Adipocyte (in vitro differentiated cells): ENCODE measurements around the gene ZCCHC24.

Source experiments
- DNase-seq: peaks from one replicate; pipeline ENCODE4 v3.0.0-alpha.2; 2015; ENCODE audit warnings: low read depth
- H3K27me3 ChIP-seq: replicated peaks from 2 replicates; pipeline ENCODE4 v1.7.0; 2013; ENCODE audit warnings: mild to moderate bottlenecking, low read length, moderate library complexity; ENCODE audit not compliant: control insufficient read depth, insufficient read depth
- H3K36me3 ChIP-seq: 2 replicates; pipeline ENCODE4 v1.7.0; 2013; ENCODE audit warnings: low read length, mild to moderate bottlenecking, moderate library complexity; ENCODE audit not compliant: control insufficient read depth, insufficient read depth, severe bottlenecking
- H3K4me1 ChIP-seq: 2 replicates; pipeline ENCODE4 v1.7.0; 2013; ENCODE audit warnings: mild to moderate bottlenecking, low read length, moderate library complexity; ENCODE audit not compliant: control insufficient read depth, insufficient read depth
- H3K4me3 ChIP-seq: 2 replicates; pipeline ENCODE4 v1.7.0; 2013; ENCODE audit warnings: mild to moderate bottlenecking, low read length, moderate library complexity
- H3K9ac ChIP-seq: 2 replicates; pipeline ENCODE4 v1.7.0; 2013; ENCODE audit warnings: mild to moderate bottlenecking, low read length, moderate library complexity
- H3K9me3 ChIP-seq: 2 replicates; pipeline ENCODE4 v1.7.0; 2013; ENCODE audit warnings: mild to moderate bottlenecking, low read length, moderate library complexity; ENCODE audit not compliant: control insufficient read depth

Gene ZCCHC24

DNA sequence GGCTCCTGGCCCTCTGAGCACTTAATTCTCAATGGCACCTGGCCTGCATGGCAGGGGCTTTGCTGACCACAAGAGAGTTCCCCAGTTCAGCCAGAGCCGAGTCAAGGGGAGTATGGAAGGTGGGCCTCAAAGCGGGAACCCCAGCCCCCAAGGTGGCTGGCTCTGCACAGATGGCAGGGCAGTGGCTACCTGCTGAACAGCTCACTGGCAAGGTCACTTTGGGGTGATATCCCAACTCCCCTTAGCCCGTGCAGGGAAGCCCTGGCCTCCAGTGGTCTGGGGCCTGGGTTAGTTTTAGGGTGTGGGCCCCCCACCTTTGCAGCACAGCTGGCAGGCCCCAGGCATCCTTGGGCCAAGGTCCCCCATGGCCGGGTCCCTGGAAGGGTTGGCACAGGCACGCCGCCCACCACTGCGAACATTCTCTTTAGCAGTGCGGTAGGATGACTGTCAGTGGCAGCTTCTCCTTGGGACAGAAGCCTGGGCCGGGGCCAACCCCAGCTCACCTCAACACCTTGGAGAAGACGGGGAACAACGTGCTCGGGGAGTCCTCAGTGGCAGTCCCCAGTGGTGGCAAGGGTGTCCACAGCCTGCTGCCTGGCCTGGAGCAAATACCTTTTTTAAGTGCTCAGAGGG is 61.3 kb downstream of the ZCCHC24 start:
- no peaks in the 10 kb centered on the region for H3K9me3 ChIP-seq
- DNase-seq = no peak

DNA sequence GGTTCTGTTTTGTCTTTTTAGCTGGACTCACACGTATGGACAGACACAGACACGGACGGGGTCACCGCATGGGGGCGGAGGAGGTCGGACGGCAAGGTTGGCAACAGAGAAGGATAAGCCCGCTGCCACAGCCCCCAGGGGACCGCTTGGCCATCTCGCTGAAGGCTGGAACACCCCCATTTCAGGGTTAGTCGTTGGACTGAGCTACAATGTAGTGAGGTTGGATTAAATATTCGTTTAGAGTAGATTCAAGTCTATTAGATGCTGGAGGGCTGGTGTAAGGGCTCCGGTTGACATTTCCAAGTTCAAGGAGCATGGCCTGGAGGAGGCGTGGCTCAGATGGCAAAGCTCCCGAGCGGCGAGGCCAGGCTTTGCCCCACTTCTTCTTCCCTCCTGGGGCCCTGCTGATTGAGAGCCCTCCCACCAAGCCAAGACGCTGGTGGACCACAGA is 62.9 kb downstream of the ZCCHC24 start:
- DNase-seq = no peak
- H3K9me3 ChIP-seq = no peaks in the 10 kb centered on the region
- peak overlapping the region; percentile 36 for H3K4me3 ChIP-seq
- H3K27me3 ChIP-seq = no peaks in the 10 kb centered on the region
- peaks cover 33% of the 10 kb centered on the region for H3K36me3 ChIP-seq
- H3K4me1 ChIP-seq = peaks cover 48% of the 10 kb centered on the region
- peak overlapping the region; percentile 66 for H3K9ac ChIP-seq

More for the DNA sequence above, 61.3 kb downstream of the ZCCHC24 start:
- H3K4me3 ChIP-seq = no peak overlapping the region
- peaks cover 48% of the 10 kb centered on the region for H3K4me1 ChIP-seq
- H3K36me3 ChIP-seq = peaks cover 49% of the 10 kb centered on the region
- no peaks in the 10 kb centered on the region for H3K27me3 ChIP-seq
- H3K9ac ChIP-seq = no peak overlapping the region

DNA sequence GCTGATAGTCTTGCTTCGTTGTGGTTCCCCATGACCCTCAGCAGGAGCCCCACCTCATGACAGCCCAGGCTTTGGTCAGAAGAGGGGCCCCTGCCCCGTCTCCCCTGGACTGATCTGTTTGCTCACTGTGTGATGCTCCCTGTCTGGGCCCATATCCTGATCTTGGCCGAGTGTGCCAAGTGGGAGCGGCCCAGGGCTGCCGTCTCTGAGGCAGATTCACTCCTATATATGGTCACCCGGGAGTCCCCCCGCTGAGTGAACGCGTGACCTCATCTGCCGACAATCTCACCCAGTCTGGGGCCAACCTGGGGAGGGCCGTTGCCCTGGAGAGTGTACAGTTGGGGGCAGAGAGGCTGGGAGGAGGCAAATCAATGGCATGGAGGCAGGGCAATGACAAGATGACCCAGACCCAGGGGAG is 63.6 kb downstream of the ZCCHC24 start:
- Histone ChIP-seq H3K9me3 (no peaks in the 10 kb centered on the region), H3K36me3 (peaks cover 27% of the 10 kb centered on the region), H3K4me3 (peak overlapping the region; percentile 36), H3K27me3 (no peaks in the 10 kb centered on the region), H3K4me1 (peaks cover 43% of the 10 kb centered on the region), H3K9ac (peak overlapping the region; percentile 71)
- peak; percentile 67 for DNase-seq

DNA sequence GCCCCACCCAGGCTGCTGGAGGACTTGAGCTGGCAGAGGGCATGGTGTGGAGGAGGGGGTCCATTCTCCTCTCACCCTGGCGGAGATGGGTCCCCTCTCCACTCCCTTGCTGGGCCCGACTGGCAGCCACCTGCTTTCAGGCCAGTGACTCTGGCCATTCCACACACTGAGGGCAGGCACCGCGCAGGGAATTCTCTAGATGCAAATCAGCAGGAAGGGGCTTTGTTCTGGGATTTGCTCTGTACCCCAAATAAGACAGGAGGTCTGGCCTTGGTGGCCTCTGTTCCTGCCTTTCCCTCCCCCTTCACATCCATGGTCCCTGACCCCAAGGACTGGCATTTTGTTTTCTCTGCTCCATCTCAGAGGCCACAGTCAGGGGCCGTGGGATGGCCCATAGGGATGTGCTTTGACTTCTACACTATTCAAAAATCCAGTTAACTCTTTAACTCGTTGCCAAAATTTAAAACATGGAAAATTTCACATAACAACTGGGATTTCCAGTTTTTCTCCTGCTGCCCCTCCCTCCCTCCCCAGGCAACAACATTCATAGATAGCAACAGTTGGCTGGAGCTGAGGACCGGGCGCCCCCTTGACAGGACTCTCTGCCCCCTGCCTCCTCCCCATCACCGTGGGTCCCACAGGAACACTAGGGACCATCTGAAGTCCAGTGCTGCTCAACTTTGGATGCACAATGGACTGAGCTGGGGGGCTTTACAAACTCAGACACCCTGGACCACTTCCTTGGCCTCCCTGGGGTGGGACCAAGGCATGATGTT is 64.3 kb downstream of the ZCCHC24 start:
- H3K9ac ChIP-seq = peak overlapping the region; percentile 71
- H3K27me3 ChIP-seq = no peaks in the 10 kb centered on the region
- peak; percentile 21 for DNase-seq
- H3K36me3 ChIP-seq = peaks cover 21% of the 10 kb centered on the region
- no peaks in the 10 kb centered on the region for H3K9me3 ChIP-seq
- H3K4me1 ChIP-seq = peaks cover 43% of the 10 kb centered on the region
- H3K4me3 ChIP-seq = no peak overlapping the region

DNA sequence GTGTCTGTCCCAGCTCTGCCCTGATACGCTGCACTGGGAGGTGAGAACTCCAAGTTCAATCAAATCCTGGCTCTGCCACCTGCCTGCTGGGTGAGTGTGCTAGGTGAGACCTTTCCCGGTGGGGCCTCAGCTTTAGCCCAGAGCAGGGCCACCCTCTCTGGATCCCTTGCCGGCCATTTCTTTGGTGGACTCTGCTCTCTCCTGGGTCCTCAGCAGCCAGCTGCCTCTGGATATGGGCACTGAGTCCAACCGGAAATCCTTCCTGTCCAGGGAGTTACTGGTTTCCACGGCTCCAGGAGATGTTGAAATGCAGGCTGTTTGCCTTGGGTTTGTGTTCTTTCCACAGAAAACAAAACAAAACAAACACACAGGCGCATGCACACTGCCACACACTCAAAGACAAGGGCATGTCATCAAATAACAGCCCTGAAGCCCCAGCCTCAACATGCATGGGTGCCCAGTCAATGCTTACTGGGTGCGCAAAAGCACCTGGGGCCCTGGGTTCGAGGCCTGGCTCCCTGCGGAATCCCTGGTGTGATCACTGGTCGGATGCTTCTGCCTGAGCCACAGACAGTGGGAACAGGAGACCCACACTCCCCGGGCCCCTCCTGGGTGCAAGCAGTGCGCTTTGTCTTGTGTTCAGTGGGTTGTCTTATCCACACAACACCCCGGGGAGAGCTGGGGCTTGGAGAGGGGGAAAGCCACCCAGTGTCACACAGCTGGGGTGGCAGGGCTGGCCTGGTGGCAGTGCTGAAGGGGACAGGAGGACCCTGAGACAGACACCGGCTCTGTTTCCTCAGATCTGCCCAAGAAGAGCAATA is 65.1 kb downstream of the ZCCHC24 start:
- Histone ChIP-seq H3K27me3 (no peaks in the 10 kb centered on the region), H3K36me3 (peaks cover 13% of the 10 kb centered on the region), H3K9me3 (no peaks in the 10 kb centered on the region), H3K4me3 (peak overlapping the region; percentile 36), H3K9ac (peak overlapping the region; percentile 71), H3K4me1 (peaks cover 46% of the 10 kb centered on the region)
- peak; percentile 84 for DNase-seq

DNA sequence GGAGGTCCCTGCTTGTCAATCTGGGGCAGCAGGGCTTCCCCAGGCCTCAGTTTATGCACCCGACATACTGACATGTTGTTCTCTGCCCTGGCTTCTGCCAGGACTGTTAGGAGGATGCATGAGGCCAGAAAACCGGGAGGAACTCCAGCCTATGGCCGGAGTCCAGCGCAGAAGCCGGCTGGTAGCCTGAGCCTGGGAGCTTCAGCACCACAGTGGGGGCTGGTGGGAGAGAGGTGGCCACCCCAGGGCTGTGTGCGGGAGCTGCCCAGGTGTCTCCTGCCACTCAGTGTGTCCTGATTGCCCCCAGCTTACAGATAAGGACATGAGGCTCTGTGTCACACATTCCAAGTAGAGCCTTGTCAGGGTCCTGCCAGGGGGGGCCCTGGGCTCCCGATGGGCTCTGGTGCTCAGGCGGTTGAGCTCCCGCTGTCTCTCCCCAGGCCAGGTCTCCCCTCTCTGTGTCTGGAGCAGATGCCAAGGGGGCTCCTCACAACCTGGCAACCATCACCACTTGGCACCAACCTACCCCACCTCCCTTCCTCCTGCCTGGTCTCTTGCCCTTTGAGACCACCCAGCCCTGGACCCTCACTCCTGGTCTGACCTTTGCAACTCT is 65.8 kb downstream of the ZCCHC24 start:
- Histone ChIP-seq H3K9ac (peak overlapping the region; percentile 71), H3K4me1 (peaks cover 53% of the 10 kb centered on the region), H3K36me3 (peaks cover 6% of the 10 kb centered on the region), H3K9me3 (no peaks in the 10 kb centered on the region), H3K4me3 (peak overlapping the region; percentile 36), H3K27me3 (no peaks in the 10 kb centered on the region)
- DNase-seq = no peak

DNA sequence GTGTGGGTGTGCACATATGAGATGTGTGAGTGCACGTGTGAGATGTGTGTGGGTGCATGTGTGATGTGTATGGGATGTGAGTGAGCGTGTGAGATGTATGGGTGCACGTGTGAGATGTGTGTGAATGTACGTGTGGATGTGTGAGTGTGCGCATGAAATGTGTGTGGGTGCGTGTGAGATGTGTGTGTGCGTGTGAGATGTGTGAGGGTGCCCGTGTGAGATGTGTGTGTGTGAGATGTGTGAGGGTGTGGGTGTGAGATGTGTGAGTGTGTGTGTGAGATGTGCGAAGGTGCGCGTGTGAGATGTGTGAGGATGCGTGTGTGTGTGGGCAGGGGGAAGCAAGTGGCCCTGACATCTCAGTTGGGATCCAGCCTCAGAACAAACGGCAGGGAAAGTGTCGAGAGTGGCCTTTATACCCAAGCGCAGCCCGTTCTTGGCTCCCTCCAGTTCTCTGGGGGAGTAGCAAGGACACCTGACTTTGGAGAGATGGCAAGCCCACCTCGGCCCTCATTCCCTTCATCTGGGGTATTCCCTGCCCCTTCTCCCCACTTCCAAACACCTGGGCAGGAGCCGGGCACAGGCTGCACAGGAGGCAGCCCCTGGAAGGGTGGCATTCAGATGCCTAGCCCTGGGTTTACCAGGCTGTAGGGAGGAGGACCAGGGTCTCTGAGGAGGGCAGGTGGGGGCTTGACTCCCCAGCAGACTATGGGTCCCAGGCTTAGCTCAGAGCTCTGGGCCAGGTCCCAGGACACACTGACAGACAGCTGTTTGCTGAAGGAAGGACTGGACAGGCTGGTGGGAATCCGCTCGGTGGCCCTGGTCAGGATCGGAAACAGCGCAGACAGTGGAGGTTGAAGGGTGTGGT is 66.5 kb downstream of the ZCCHC24 start:
- no peak for DNase-seq
- H3K4me3 ChIP-seq = no peak overlapping the region
- H3K9ac ChIP-seq = peak overlapping the region; percentile 71
- no peaks in the 10 kb centered on the region for H3K27me3 ChIP-seq
- H3K9me3 ChIP-seq = no peaks in the 10 kb centered on the region
- H3K4me1 ChIP-seq = peaks cover 56% of the 10 kb centered on the region
- no peaks in the 10 kb centered on the region for H3K36me3 ChIP-seq

DNA sequence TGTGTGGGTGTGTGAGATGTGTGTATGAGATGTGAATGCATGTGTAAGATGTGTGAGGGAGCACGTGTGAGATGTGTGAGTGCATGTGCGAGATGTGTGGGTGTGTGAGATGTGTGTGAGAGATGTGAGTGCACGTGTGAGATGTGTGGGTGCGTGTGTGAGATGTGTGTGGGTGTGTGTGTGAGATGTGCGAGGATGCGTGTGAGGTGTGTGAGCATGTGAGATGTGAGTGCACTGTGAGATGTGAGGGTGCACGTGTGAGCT is 67.1 kb downstream of the ZCCHC24 start:
- Histone ChIP-seq H3K27me3 (no peaks in the 10 kb centered on the region), H3K4me1 (peaks cover 60% of the 10 kb centered on the region), H3K9me3 (no peaks in the 10 kb centered on the region), H3K9ac (no peak overlapping the region), H3K36me3 (no peaks in the 10 kb centered on the region), H3K4me3 (no peak overlapping the region)
- no peak for DNase-seq

DNA sequence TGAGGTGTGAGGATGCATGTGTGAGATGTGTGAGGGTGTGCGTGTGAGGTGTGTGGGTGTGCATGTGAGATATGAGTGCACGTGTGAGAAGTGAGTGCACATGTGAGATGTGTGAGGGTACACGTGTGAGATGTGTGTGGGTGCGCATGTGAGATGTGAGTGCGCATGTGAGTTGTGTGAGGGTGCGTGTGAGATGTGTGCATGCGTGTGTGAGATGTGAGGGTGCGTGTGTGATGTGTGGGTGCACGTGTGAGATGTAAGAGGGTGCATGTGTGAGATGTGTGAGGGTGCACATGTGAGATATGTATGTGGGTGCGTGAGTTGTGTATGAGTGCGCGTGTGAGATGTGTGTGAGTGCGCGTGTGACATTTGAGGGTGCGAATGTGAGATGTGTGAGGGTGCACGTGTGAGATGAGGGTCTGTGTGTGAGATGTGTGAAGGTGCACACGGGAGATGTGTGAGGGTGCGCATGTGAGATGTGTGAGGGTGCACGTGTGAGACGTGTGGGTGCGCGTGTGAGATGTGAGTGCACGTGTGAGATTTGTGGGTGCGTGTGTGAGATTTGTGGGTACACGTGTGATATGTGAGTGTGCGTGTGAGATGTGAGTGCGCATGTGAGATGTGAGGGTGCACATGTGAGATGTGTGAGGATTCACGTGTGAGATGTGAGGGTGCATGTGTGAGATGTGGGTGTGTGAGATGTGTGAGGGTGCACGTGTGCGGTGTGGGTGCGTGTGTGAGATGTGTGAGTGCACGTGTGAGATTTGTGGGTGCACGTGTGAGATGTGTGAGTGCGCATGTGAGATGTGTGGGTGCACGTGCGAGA is 67.7 kb downstream of the ZCCHC24 start:
- Histone ChIP-seq H3K27me3 (no peaks in the 10 kb centered on the region), H3K9ac (no peak overlapping the region), H3K4me3 (no peak overlapping the region), H3K36me3 (no peaks in the 10 kb centered on the region), H3K9me3 (no peaks in the 10 kb centered on the region), H3K4me1 (peaks cover 59% of the 10 kb centered on the region)
- DNase-seq = no peak
